Body of pancreas (tissue), 4 donors: ENCODE measurements around the gene TMF1.

Experiments
- POLR2A ChIP-seq, 3 donors: fragments of 450-650 bp; IDR thresholded peaks; one replicate each; pipeline ENCODE4 v1.6.1; 2016; ENCODE audit warnings: antibody characterized with exemption in 3 of 3, mild to moderate bottlenecking in 2 of 3
- TF ChIP-seq, protein P1 (sequence below), 7 experiments: fragments of 450-650 bp in 4 of 7; fragments of 200-600 bp in 3 of 7; sonication (generic) in 3 of 7; IDR thresholded peaks; one replicate each; pipeline ENCODE4 v1.5.1; 2016 to 2019; ENCODE audit warnings: antibody characterized with exemption in 7 of 7

DNA sequence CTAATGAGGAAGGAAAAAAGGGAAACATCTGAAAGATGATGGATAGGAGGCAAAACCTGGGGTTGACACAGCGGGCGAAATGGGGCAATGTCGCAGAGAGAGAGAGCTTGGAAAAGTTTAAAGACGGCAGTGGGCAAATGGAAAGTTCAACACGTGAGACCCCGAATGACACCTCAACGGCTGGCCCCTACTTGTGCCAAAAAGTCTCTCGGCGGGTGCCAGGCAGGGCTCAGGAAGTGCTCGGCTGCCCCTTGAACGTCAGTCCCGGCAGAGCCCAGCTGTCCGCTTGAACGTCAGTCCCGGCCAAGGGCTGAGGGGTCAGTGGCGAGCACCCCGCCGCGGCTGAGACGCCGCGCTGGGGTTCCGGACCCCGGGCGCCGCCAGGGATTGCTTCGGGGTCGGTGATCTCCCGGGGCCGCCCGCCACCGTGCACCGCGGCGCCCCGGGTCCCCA, 39.3 kb downstream of the TMF1 start:
- TF ChIP-seq, protein P1, sequence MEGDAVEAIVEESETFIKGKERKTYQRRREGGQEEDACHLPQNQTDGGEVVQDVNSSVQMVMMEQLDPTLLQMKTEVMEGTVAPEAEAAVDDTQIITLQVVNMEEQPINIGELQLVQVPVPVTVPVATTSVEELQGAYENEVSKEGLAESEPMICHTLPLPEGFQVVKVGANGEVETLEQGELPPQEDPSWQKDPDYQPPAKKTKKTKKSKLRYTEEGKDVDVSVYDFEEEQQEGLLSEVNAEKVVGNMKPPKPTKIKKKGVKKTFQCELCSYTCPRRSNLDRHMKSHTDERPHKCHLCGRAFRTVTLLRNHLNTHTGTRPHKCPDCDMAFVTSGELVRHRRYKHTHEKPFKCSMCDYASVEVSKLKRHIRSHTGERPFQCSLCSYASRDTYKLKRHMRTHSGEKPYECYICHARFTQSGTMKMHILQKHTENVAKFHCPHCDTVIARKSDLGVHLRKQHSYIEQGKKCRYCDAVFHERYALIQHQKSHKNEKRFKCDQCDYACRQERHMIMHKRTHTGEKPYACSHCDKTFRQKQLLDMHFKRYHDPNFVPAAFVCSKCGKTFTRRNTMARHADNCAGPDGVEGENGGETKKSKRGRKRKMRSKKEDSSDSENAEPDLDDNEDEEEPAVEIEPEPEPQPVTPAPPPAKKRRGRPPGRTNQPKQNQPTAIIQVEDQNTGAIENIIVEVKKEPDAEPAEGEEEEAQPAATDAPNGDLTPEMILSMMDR (IDR thresholded peaks at IDR 0.05) = peak in 2 of 7 experiments; percentile 8 to 35
- TF ChIP-seq POLR2A (IDR thresholded peaks at IDR 0.05) = no peak
